NCI-H1417 treated with DMSO at 0.1 percent for 48 hours (cell line): ENCODE results near the gene CAMTA1.

Experiments used
- DNase-seq: peaks from one replicate; lab custom pipeline; 2025; lab: John Stamatoyannopoulos, UW

The CAMTA1 gene

DNA sequence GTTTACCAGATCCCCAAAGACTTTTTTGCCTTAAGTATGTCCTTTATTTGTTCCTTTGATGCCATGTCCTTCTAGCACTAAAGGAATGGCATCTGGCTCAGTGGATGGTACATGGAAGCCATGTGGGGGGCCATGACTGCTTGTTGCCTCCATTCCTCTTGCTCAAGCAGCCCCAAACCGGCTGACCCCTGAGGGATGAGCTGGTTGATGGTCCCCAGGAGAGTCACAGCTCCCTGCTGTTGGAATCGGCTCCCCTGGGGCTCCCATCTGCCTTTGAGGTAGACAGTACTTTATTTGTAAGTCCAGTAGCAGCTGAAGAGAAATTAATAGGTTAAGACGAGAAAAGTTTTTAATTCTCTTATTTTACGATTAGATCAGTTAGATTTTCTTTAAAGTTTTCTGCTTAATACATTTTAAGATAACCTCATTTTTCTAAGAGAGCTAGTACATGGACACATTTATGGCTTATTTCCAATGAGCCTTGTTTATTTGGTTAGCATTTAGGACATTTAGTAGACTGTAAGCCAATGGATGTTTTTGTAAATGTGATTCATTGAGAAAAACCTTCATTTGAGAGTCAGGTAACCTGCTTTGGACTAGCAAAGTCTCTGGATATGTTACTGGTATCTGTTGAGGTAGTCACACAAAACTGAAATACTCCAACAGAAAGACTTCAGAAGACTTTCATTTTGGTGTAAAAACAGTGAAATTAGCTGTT, 88.2 kb downstream of the CAMTA1 start:
- DNase-seq = no peak

DNA sequence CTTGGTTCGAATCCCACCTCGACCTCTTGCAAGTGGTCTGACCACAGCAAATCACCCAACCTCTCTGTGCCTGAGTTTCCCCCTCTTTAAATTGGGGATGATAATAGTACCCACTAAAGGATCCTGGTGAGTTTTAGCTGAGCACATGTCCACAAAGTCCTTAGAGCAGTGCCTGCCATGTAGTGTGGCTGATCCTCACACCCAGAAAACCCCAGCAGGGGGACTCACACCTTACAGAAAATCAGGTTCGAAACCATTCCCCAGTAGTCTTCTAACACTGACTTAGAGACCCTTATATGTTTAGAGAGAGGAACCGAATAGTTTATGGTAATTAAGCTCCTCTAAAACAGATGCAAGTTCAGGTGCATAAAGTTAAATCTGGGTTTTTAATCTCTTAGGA, 89.0 kb downstream of the CAMTA1 start:
- no peak for DNase-seq

DNA sequence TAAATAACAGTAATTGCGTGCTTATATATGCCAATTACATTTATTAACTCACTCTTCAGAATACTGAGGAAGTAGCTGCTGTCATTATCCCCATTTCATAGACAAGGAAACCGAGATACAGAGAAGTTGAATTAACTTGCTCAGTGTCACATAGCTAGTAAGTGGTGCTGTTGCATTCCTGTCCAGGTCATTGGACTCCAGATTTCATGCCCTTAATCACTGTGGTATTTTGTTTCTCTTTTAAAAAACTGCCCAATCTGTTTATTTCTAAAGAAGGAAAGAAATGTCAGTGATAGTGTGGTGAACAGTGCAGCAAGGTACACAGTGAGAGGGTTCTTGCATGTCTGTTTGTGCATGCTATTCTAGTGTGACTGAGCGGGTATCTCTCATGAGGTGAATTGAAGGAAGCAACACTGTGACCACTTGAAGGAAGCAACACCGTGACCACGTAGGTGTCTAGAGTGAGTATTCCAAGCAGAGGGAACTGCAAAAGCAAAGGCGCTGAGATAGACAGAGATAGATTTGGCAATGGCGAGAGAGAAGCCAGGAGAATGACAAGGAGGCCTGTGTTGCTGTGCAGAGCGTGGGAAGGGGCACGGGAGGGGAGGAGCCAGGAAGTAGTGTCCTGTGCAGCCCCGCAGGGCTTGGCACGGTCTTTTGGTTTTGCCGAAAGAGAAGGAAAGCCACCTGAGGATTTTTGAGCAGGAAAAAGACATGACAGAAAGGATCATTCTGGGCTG, 95.9 kb downstream of the CAMTA1 start:
- DNase-seq = no peak

DNA sequence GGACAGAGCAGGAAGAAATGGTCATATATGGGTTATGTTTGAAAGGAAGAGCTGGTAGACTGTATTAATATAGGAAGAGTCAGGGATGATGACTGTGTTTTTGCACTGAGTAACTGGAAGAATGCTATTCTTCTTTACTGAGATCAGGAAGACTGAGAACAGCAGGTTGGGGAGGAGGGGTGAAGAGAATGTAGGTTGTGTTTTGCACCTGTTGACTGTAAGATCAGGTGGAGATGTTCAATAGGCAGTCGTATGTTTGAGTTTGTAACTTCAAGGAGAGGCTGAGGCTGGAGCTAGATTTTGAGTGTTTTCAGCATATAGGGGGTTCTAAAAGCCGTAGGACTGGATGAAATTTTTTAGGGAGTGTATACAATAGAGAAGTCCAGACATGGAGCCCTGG, 97.2 kb downstream of the CAMTA1 start:
- no peak for DNase-seq

DNA sequence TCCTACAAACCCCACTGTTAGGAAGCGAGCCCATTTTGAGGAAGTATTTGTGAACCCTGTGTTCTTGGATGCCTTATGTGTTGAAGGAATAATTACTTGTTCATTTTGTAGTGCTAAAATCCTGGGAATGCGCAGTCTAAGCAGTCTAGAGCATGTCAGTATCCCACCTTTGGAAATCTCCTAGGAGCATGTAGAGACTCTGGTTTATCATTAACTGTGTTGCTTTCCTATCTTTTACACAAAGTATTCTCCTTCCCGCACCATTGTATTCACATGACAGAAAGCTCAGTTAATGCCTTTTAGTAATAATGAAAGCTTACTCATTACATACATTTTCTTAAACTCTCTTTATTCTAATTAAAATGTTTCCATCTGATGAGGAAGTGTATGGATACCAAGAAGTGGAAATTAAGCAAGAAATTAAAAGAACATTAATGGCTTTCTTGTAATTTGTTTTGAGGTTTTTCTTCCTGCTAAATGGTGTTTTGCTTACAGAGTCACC, 99.4 kb downstream of the CAMTA1 start:
- DNase-seq = no peak

DNA sequence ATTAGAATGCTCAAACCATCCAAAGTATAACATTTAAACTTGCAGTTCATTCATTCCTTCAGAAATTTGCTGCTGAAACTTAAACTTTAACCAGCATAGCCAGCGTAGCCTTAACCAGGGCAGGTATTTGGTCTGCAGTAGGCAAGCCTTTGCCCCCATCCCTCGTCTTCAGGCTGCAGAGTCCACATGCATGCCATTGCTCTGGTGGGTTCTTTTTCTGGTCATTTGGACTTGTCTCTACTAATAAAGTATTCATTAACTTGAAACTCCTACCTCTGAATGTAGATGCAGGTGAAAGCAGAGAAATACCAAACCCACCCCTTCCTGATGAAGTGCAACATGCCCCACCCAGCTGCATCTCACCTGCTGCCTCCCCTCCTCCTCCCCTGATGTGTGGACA, 100.2 kb downstream of the CAMTA1 start:
- no peak for DNase-seq

DNA sequence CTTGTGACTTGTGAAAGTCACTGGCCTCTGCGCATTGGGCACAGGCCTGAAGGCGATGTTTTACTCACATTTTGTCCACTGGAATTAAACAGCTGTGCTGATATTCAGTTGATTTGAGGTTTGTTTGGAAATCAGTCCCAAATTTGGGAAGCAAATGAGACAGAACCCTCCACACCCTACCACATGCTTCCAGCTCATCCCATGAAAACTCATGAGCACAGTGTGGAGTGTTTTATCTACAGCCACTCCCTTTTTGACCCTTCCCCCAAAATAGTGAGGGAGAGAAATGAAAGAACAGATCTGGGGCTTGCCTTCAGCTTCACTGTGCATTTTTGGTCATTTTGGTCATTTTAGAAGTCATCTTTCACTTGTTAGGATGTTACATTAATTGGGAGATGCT, 101.3 kb downstream of the CAMTA1 start:
- DNase-seq = no peak

DNA sequence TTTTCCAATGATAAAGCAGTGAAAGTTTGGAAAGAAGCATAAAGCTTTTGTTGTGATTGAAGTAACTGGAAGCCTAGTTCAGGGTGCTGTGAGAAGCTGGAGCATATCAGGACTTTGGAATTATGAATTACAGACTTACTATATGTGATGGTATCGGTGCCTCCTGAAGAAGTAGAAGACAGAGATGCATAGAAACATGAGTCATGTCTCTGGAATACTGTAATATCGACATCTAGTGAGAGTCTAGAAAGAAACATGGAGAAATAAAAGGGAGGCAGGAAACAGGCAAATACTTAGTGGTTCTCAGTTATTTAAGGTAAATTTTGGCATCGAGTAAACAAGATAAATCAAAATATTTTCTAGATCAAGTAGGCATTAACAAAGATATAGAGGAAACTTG, 103.0 kb downstream of the CAMTA1 start:
- DNase-seq = no peak

DNA sequence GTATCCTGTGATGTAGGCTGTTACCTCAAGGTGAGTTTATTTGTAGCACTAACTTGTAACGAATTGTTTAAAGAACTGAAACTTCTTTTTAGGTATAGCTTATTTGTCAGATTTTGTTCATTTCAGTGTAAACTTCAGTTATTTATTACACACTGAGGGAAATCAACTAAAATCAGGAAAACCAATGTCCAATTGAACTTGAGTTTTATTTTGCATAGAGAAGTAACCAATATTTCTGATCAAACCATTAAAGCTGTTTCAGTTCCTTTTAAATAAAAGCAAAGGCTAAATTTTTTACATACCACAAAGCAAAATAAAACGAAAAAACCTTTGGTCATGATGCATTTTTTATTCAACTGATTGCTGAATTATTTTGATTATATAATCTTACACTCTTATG, 103.6 kb downstream of the CAMTA1 start:
- no peak for DNase-seq

DNA sequence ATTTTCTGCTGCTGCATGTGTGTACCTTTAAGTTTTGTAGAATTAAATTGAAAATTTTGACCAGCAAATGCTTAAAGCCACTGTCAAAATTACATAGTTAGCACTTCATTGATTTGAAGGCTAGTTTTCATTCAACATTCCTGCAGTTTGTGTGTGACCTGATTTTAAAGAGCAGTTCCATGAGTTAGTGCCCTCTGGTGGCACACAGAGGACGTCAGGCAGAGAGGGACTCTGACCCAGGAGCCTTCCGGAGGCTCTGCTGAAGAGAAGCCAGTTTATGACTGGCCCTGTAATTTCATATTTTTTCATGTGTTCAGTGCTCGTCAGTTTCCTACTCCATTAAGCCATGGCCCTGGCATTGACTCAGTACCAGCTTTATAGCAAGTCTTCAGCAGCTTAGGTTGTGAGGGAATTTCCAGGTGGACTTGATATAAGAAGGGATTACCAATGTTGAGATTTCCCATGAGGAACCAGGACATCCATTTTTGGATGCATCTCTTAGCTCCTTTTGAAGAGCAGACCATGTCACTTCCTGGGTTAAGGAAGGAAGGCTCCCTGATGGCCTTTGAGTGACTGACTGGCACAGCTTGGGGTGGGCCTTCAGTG, 104.7 kb downstream of the CAMTA1 start:
- no peak for DNase-seq

DNA sequence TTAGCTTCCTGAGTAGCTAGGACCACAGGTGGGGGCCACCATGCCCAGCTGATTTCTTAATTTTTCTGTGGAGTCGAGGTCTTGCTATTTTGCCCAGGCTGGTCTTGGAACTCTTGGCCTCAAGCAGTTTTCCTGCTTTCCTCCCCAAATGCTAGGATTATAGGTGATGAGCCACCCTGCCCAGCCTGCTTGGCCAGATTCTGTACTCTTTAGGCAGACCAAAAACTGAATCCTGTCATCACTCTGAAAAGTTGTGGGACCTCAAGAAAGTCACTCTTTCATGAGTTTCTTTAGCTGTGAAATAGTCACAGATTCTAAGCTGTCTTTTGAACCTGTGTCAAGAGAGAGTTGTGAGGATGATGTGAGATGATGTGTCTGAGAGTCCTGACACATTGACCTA, 105.4 kb downstream of the CAMTA1 start:
- DNase-seq = no peak

DNA sequence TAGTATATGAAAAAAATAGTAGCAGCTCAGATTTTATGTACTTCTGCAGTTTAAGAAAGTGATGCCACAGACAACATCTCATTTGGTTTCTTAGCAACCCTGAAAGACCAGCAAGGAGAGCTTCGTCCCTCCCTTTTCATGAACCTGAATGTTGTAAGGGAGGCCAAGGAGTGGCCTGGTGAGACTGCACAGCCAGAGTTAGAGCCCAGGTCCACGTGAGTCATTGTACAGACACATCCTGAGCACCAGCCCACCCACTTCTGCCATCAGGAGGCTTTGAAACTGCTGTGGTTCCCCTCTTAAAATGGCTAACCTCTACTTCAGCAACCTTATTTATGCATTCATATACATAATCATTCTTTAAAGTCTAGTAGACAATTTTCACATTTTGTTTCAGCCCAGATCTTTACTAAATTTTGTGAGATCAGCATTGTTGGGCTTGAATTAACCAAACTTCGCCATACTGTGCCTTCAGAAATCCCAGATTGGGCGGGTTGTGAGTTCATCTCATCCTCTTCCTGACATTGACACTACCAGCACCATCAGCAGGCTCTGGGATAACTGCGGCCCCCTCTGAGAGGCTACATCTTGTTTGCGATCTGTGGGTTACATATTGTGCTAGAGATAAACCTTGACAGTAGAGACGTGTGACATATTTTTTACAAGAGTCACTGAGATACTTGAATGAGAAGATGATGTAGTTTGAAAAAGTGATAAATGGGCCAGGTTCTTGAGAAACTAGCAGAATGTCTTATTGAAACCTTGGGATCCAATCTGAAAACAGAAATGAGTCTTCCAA, 106.7 kb downstream of the CAMTA1 start:
- no peak for DNase-seq

DNA sequence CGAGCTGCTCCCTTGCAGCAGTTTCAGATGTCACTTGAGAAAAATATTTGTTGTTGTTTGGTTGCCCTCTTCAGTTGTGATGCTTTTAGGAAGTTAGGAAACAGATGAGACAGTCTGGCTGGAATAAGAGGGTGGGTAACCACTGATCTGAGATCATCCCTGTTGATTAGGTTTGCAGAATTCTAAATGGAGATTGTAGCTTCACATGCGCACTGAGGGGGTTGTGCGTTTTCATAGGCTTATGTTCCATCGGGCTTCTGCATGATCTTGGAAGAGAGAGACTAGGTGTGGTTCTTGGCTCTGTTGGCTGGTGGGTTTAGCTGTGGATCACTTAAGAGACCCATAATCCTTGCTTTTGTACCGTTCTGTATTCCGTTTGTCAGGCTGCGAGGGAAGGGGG, 108.1 kb downstream of the CAMTA1 start:
- no peak for DNase-seq

DNA sequence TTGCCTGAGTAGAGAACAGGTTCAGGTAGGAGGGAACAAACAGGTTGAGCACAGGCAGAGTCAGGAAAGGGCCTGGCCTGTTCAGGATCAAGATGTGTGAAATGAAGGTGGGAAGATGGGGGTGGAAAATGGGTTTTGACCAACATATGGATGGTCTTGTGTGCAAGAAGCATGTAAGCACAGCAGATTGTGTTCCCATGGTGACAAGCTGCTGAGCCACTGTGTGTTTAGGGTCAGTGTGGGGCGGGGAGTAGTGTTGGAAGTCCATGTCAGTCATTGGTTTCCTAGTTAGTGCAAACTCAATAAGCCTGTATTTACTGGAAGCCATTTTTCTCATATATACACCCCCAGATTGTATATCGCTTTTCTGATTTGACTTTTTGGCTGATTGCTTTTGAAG, 111.9 kb downstream of the CAMTA1 start:
- DNase-seq = no peak

DNA sequence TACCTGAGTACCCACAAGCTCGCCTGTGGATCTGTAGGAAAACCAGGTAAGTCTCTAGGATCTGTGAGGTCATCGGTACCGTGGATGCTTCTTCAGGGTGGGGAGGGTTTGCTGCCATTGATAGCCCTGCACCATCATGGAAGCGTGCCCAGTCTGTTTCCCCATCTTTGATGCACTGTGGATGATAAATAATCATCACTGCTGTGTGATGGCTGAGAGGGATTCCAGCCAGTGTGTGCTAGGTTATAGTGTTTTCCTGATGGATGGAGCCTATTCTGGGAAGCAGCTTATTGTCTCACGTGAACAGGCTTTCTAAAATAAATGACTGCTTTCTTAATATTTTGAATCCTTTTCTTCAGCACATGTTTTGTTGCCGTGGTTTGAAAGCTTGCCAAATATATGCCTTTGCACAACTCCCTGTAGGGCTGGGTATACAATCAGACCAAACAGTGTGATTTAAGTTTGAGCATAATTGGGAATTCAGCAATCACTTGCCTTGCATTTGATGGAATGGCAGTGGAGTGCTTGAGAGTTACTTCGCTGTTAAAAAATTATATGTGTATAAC, 113.8 kb downstream of the CAMTA1 start:
- no peak for DNase-seq

DNA sequence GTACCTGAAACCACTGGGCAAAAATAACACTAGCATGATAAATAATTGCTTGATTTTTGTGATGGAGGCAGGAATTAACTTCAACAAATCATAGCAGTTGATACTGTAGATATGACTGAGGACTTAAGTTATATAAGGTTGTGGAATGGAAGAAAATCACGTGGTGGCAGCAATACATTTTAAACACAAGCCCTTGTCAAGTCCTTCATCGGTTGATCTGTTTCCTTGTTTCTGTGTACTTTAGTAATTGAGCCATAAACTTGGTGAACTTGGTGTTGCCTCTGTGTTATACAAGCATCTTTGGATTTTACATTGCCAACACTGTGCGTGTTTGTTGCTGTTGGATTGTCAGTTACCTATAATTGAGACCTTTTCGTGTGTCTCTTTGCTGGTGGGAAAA, 114.4 kb downstream of the CAMTA1 start:
- DNase-seq = no peak

DNA sequence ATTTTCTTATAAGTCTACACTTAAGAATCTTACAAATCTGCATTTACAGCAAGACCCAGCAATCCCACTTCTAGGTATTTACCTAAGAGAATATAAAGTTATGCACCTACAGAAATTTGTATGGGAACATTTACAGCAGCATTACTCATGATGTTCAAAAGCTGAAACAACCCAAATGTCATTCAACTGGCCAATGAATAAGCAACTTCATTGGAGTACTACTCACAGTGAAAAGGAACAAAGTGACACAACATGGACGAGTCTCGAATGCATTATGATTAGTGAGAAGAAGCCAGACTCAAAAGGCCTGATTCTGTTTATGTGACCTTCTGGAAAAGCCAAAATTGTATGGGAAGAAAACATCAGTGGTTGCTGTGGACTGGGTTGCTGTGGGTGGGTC, 116.9 kb downstream of the CAMTA1 start:
- DNase-seq = no peak

DNA sequence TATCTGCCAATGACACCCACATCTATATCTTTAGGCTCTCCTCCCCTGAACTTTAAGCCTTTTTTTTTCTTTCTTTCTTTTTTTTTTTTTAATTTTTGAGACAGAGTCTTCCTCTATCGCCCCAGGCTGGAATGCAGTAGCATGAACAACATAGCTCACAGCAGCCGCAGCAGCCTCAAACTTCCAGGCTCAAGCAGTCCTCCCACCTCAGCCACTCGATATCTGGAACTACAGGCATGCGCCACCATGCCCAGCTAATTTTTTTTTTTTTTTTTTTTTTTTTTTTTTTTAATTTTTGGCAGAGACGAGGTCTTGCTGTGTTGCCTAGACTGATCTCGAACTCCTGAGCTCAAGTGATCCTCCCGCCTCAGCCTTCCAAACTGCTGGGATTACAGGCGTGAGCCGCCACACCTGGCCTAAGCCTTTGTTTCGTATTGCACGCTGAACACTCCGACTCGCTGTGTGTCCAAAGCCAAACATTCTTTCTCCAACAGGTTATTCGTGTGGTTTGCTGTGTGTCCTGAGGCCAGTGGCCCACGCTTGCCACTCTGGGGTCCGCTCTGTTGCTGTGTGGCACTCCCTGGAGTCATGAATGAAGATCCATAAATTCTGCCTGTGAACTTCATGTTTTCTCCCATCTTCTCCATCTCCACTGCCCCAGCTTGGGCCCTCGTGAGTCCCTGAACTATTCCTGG, 119.4 kb downstream of the CAMTA1 start:
- DNase-seq = no peak

DNA sequence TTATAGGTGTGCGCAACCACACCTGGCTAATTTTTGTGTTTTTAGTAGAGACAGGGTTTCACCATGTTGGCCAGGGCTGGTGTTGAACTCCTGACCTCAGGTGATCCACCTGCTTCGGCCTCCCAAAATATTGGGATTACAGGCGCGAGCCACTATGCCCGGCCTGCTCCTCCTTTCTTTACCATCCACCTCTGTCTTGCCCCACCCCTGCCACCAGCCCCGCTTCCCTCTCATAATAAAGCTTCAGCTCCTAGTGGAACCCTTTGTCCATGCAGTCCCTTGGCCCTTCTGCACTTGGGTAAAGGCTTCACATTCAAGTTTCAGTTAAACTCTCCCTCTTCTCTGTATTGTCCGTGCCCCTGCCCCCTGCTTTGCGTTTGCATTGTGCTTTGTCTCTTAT, 120.1 kb downstream of the CAMTA1 start:
- DNase-seq = no peak

DNA sequence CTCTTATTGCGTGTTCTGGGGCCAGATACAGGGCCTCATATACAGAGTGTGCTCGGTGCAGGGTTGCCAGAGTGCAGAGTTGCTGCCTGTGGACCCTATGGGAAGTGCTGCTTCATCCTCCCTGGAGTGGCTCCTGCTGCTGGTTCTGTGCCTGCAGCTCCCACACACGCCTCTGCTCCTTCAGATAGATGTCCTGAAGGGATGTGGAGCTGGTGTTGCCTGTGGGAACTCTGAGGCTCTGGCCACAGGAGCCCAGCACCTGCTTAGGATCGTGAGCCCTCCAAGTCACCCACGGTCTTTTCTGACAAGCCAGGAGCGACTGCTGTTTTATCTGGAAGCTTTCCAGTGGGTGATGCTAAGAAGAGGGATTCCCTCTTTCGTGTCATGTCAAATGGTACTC, 120.5 kb downstream of the CAMTA1 start:
- no peak for DNase-seq

DNA sequence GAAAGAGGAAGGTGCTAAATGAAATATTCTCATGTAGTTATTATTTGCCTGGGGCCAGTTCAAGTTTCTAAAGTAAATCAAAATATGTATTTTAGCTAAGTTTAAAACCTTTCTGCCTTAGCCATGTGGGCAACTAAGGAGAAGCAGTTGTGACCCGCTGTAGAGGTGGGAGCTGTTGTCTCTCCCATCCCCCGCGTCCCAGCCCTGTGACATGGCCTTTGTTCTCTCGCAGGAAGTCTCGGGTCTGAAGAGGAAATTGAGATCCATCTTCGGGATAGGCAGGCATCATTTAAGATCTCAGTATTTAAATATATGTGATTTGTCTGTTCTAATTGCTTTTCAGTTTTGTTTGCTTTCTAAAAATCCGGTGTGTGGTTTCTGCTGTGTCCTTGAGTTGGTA, 121.5 kb downstream of the CAMTA1 start:
- no peak for DNase-seq

DNA sequence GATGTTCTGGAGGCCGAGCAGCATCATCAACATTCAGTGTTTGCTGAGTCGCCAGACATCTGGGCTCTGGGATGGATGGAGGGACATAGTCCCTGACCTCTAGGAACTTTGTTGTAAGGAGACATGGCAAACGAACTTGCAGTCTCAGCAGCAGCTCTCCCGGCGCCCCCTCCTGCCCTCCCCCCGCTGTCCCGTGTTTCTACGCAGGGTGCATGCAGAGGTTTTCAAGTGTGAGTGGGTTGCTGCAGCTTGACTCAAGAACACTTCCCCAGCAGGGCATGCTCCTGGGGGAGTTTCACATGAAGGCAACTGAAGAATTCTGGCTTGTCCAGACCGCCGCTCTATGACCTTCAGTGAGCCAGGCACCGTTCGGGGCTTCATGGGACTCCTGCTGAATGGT, 121.9 kb downstream of the CAMTA1 start:
- no peak for DNase-seq
